Activated T-cell treated with anti-CD3 and anti-CD28 coated beads, Interleukin-2, amount 50 U/mL, for 24 hours (primary cell): ENCODE data around the gene MYH14.
A peak's percentile ranks its signal among the peaks of the same experiment; 100 is the strongest.

Experiments used
- DNase-seq: peaks from one replicate; pipeline ENCODE4 v3.0.0-alpha.2; 2020
- H3K27ac Mint-ChIP-seq: 2 replicates; pipeline ENCODE4 v1.8.0; 2020; ENCODE audit warnings: mild to moderate bottlenecking, mixed read lengths
- H3K27me3 Mint-ChIP-seq: 2 replicates; pipeline ENCODE4 v1.8.0; 2020; ENCODE audit warnings: mixed read lengths
- H3K36me3 Mint-ChIP-seq: 2 replicates; pipeline ENCODE4 v1.8.0; 2020; ENCODE audit warnings: low read depth, mixed read lengths
- H3K4me1 Mint-ChIP-seq: 2 replicates; pipeline ENCODE4 v1.8.0; 2020; ENCODE audit warnings: low read depth, mixed read lengths
- H3K4me3 Mint-ChIP-seq: 2 replicates; pipeline ENCODE4 v1.8.0; 2020; ENCODE audit warnings: mild to moderate bottlenecking, moderate library complexity, mixed read lengths
- H3K9me3 Mint-ChIP-seq: 2 replicates; pipeline ENCODE4 v1.8.0; 2020; ENCODE audit warnings: mixed read lengths

MYH14 gene

GRCh38 chr19:50290011-50290410 lies 86.6 kb downstream of the MYH14 start:
- peaks cover 20% of the 10 kb centered on the region for H3K9me3 Mint-ChIP-seq
- H3K36me3 Mint-ChIP-seq, result no peaks in the 10 kb centered on the region
- no peak overlapping the region for H3K4me3 Mint-ChIP-seq
- peaks cover 61% of the 10 kb centered on the region for H3K27me3 Mint-ChIP-seq
- DNase-seq, result no peak
- H3K4me1 Mint-ChIP-seq, result no peaks in the 10 kb centered on the region
- H3K27ac Mint-ChIP-seq, result no peak overlapping the region

GRCh38 chr19:50290775-50291174 lies 87.4 kb downstream of the MYH14 start:
- H3K4me1 Mint-ChIP-seq, result no peaks in the 10 kb centered on the region
- H3K4me3 Mint-ChIP-seq, result no peak overlapping the region
- no peak for DNase-seq
- H3K27ac Mint-ChIP-seq, result no peak overlapping the region
- H3K27me3 Mint-ChIP-seq, result peaks cover 61% of the 10 kb centered on the region
- no peaks in the 10 kb centered on the region for H3K36me3 Mint-ChIP-seq
- H3K9me3 Mint-ChIP-seq, result peaks cover 14% of the 10 kb centered on the region

- Mint-ChIP-seq H3K27ac (no peak overlapping the region), H3K36me3 (no peaks in the 10 kb centered on the region), H3K27me3 (peaks cover 60% of the 10 kb centered on the region), H3K4me1 (no peaks in the 10 kb centered on the region), H3K9me3 (peaks cover 8% of the 10 kb centered on the region), H3K4me3 (no peak overlapping the region)
- no peak for DNase-seq
Observed at GRCh38 chr19:50292216-50292827, 88.9 kb downstream of the MYH14 start.

- peaks cover 2% of the 10 kb centered on the region for H3K9me3 Mint-ChIP-seq
- peaks cover 55% of the 10 kb centered on the region for H3K27me3 Mint-ChIP-seq
- DNase-seq, result no peak
- H3K4me1 Mint-ChIP-seq, result no peaks in the 10 kb centered on the region
- H3K4me3 Mint-ChIP-seq, result no peak overlapping the region
- H3K36me3 Mint-ChIP-seq, result no peaks in the 10 kb centered on the region
- H3K27ac Mint-ChIP-seq, result no peak overlapping the region
Observed at GRCh38 chr19:50293263-50294004, 90.0 kb downstream of the MYH14 start.

GRCh38 chr19:50300051-50300450 lies 96.6 kb downstream of the MYH14 start:
- Mint-ChIP-seq H3K4me1 (peaks cover 17% of the 10 kb centered on the region), H3K4me3 (no peak overlapping the region), H3K36me3 (no peaks in the 10 kb centered on the region), H3K27me3 (peaks cover 40% of the 10 kb centered on the region), H3K9me3 (peaks cover 6% of the 10 kb centered on the region), H3K27ac (no peak overlapping the region)
- DNase-seq, result no peak

GRCh38 chr19:50300814-50301606 lies 97.6 kb downstream of the MYH14 start:
- H3K4me3 Mint-ChIP-seq, result no peak overlapping the region
- peaks cover 17% of the 10 kb centered on the region for H3K4me1 Mint-ChIP-seq
- peaks cover 6% of the 10 kb centered on the region for H3K9me3 Mint-ChIP-seq
- peak overlapping the region; percentile 82 for H3K27ac Mint-ChIP-seq
- peaks cover 44% of the 10 kb centered on the region for H3K27me3 Mint-ChIP-seq
- H3K36me3 Mint-ChIP-seq, result no peaks in the 10 kb centered on the region
- peak; percentile 37 for DNase-seq

GRCh38 chr19:50301607-50301971 lies 98.2 kb downstream of the MYH14 start:
- no peak overlapping the region for H3K4me3 Mint-ChIP-seq
- DNase-seq, result no peak
- H3K27ac Mint-ChIP-seq, result no peak overlapping the region
- H3K9me3 Mint-ChIP-seq, result peaks cover 6% of the 10 kb centered on the region
- H3K36me3 Mint-ChIP-seq, result no peaks in the 10 kb centered on the region
- peaks cover 47% of the 10 kb centered on the region for H3K27me3 Mint-ChIP-seq
- peaks cover 17% of the 10 kb centered on the region for H3K4me1 Mint-ChIP-seq

- H3K4me1 Mint-ChIP-seq, result peaks cover 17% of the 10 kb centered on the region
Observed at GRCh38 chr19:50303558-50303957, 100.1 kb downstream of the MYH14 start.

GRCh38 chr19:50308991-50309390 lies 105.6 kb downstream of the MYH14 start:
- Mint-ChIP-seq H3K4me1 (peaks cover 4% of the 10 kb centered on the region), H3K27ac (no peak overlapping the region), H3K4me3 (no peak overlapping the region), H3K27me3 (peaks cover 79% of the 10 kb centered on the region), H3K36me3 (no peaks in the 10 kb centered on the region), H3K9me3 (no peaks in the 10 kb centered on the region)
- no peak for DNase-seq

More at GRCh38 chr19:50303558-50303957, 100.1 kb downstream of the MYH14 start:
- Mint-ChIP-seq H3K9me3 (peaks cover 6% of the 10 kb centered on the region), H3K27me3 (peaks cover 58% of the 10 kb centered on the region), H3K36me3 (no peaks in the 10 kb centered on the region), H3K27ac (no peak overlapping the region), H3K4me3 (no peak overlapping the region)
- no peak for DNase-seq

- H3K36me3 Mint-ChIP-seq, result no peaks in the 10 kb centered on the region
- H3K4me3 Mint-ChIP-seq, result no peak overlapping the region
- no peaks in the 10 kb centered on the region for H3K9me3 Mint-ChIP-seq
- no peak for DNase-seq
- no peak overlapping the region for H3K27ac Mint-ChIP-seq
- peaks cover 82% of the 10 kb centered on the region for H3K27me3 Mint-ChIP-seq
- H3K4me1 Mint-ChIP-seq, result peaks cover 6% of the 10 kb centered on the region
Observed at GRCh38 chr19:50309396-50310125, 106.1 kb downstream of the MYH14 start.

GRCh38 chr19:50310759-50311465 lies 107.5 kb downstream of the MYH14 start:
- Mint-ChIP-seq H3K27ac (no peak overlapping the region), H3K9me3 (no peaks in the 10 kb centered on the region), H3K36me3 (no peaks in the 10 kb centered on the region), H3K4me3 (no peak overlapping the region), H3K4me1 (peaks cover 13% of the 10 kb centered on the region), H3K27me3 (peaks cover 82% of the 10 kb centered on the region)
- no peak for DNase-seq

GRCh38 chr19:50311723-50312635 lies 108.6 kb downstream of the MYH14 start:
- no peak for DNase-seq
- Mint-ChIP-seq H3K36me3 (no peaks in the 10 kb centered on the region), H3K27me3 (peaks cover 81% of the 10 kb centered on the region), H3K4me1 (peaks cover 17% of the 10 kb centered on the region), H3K4me3 (no peak overlapping the region), H3K9me3 (no peaks in the 10 kb centered on the region), H3K27ac (no peak overlapping the region)
